SU-DHL-6 (cell line): Measurements from ENCODE around the gene TREML2.

Experiments
- H2AFZ ChIP-seq: fragments of 200-600 bp; sonication (generic); 2 replicates; pipeline ENCODE4 v1.6.1; 2014; ENCODE audit warnings: low read depth, mild to moderate bottlenecking, moderate library complexity, mixed read lengths, antibody characterized with exemption, low read length; ENCODE audit not compliant: severe bottlenecking
- H3F3A ChIP-seq: fragments of 200-600 bp; shearing (Covaris generic); 2 replicates; pipeline ENCODE4 v1.6.0; 2016; ENCODE audit warnings: antibody characterized with exemption, mild to moderate bottlenecking; ENCODE audit not compliant: insufficient read depth
- H3K27ac ChIP-seq: fragments of 200-600 bp; sonication (generic); 2 replicates; pipeline ENCODE4 v1.5.1; 2016; ENCODE audit warnings: low read depth, mild to moderate bottlenecking, low read length, moderate library complexity, mixed read lengths
- H3K27me3 ChIP-seq: fragments of 200-600 bp; sonication (generic), shearing (Covaris generic); 2 replicates; pipeline ENCODE4 v1.6.0; 2014; ENCODE audit warnings: mild to moderate bottlenecking, low read length
- H3K36me3 ChIP-seq: fragments of 200-600 bp; sonication (generic); 2 replicates; pipeline ENCODE4 v1.6.1; 2014; ENCODE audit warnings: mild to moderate bottlenecking, low read length, mixed read lengths
- H3K4me2 ChIP-seq: fragments of 300-600, 200-600 bp; shearing (Covaris generic), sonication (generic); 2 replicates; pipeline ENCODE4 v1.6.0; 2014; ENCODE audit warnings: low read length, low read depth, mild to moderate bottlenecking; ENCODE audit not compliant: poor library complexity, severe bottlenecking
- H3K4me3 ChIP-seq: fragments of 200-600 bp; sonication (generic); 2 replicates; pipeline ENCODE4 v1.5.1; 2014; ENCODE audit warnings: antibody characterized with exemption, low read length, mild to moderate bottlenecking, mixed read lengths; ENCODE audit not compliant: insufficient read depth, poor library complexity, severe bottlenecking
- H3K79me2 ChIP-seq: fragments of 200-600 bp; sonication (generic); 2 replicates; pipeline ENCODE4 v1.6.1; 2014; ENCODE audit warnings: mild to moderate bottlenecking, low read length, moderate library complexity; ENCODE audit not compliant: insufficient read depth
- H3K9ac ChIP-seq: fragments of 200-600 bp; sonication (generic); 2 replicates; pipeline ENCODE4 v1.7.0; 2014; ENCODE audit warnings: mild to moderate bottlenecking, low read length
- H3K9me2 ChIP-seq: fragments of 200-600 bp; sonication (generic); replicated peaks from 2 replicates; pipeline ENCODE4 v1.6.1; 2014; ENCODE audit warnings: low read length; ENCODE audit not compliant: insufficient read depth
- H3K9me3 ChIP-seq: fragments of 200-600 bp; sonication (generic); 2 replicates; pipeline ENCODE4 v1.6.1; 2014; ENCODE audit warnings: low read length, mixed read lengths; ENCODE audit not compliant: insufficient read depth
- H4K20me1 ChIP-seq: fragments of 200-600 bp; sonication (generic); 2 replicates; pipeline ENCODE4 v1.6.1; 2014; ENCODE audit warnings: low read depth, mild to moderate bottlenecking, antibody characterized with exemption, low read length, moderate library complexity, mixed read lengths
- EZH2phosphoT487 ChIP-seq: fragments of 200-600 bp; sonication (generic), shearing (Covaris generic); conservative IDR thresholded peaks from 2 replicates; pipeline ENCODE4 v1.6.1; 2018; ENCODE audit warnings: mild to moderate bottlenecking, antibody characterized with exemption, low read length, moderate library complexity, mixed read lengths
- TF ChIP-seq, protein P1 (sequence below): fragments of 200-600 bp; sonication (generic); IDR thresholded peaks from one replicate; pipeline ENCODE4 v1.5.1; 2017; ENCODE audit warnings: antibody characterized with exemption, mild to moderate bottlenecking, low read length, moderate library complexity; ENCODE audit not compliant: insufficient read depth, poor library complexity, severe bottlenecking

Gene TREML2

DNA sequence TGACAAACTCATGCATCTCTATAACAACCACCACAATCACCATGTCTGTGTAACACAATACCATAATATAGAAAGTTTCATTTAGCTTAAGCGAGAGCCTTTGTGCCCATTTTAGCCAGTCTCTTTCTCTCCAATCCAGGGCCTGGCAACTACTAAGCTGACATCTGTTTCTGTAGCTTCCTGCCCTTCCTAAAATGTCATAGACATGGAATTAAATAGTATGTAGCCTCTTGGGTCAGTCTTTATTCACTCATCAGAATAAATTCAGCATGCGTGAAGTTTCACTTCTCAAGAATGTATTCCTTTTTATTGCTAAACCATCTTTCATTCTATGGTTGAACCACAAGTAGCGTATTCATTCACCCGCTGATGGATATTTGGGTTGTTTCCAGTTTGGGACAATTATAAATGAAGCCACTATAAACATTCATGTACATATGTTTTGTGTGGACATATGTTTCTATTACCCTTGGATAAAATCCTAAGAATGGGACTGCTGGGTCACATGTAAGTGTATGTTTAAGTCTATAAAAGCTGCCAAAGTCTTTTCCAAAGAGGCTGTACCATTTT lies 36.3 kb downstream of the TREML2 start:
- no peak for TF ChIP-seq EZH2phosphoT487
- TF ChIP-seq, protein P1, sequence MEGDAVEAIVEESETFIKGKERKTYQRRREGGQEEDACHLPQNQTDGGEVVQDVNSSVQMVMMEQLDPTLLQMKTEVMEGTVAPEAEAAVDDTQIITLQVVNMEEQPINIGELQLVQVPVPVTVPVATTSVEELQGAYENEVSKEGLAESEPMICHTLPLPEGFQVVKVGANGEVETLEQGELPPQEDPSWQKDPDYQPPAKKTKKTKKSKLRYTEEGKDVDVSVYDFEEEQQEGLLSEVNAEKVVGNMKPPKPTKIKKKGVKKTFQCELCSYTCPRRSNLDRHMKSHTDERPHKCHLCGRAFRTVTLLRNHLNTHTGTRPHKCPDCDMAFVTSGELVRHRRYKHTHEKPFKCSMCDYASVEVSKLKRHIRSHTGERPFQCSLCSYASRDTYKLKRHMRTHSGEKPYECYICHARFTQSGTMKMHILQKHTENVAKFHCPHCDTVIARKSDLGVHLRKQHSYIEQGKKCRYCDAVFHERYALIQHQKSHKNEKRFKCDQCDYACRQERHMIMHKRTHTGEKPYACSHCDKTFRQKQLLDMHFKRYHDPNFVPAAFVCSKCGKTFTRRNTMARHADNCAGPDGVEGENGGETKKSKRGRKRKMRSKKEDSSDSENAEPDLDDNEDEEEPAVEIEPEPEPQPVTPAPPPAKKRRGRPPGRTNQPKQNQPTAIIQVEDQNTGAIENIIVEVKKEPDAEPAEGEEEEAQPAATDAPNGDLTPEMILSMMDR: no peak
- Histone ChIP-seq H3K9me2 (no peaks in the 10 kb centered on the region), H3K4me2 (no peak overlapping the region)

DNA sequence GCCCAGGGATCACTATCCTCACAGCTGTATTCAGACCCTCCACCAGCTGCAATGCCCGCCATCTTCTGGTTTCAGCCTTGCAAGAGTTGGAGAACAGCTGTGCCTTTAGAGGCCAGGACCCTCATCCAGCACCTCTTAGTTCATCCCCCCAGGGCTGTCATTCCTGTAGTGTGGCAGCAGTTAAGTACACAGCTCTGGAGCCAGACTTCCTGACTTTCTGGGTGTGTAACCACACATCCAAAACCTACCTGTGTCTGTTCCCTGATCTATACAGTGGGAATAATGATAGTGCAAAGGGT lies 37.6 kb downstream of the TREML2 start:
- no peak overlapping the region for H3K27ac ChIP-seq
- H3K79me2 ChIP-seq: no peaks in the 10 kb centered on the region
- H3K9me3 ChIP-seq: no peaks in the 10 kb centered on the region
- H3F3A ChIP-seq: no peaks in the 10 kb centered on the region
- H3K27me3 ChIP-seq: no peaks in the 10 kb centered on the region
- no peak overlapping the region for H2AFZ ChIP-seq
- H3K4me2 ChIP-seq: no peak overlapping the region
- H3K9me2 ChIP-seq: no peaks in the 10 kb centered on the region
- no peak overlapping the region for H3K4me3 ChIP-seq
- no peak overlapping the region for H3K9ac ChIP-seq
- no peaks in the 10 kb centered on the region for H4K20me1 ChIP-seq
- TF ChIP-seq, protein P1: no peak
- TF ChIP-seq EZH2phosphoT487: no peak
- no peaks in the 10 kb centered on the region for H3K36me3 ChIP-seq

More for the DNA sequence above, 36.3 kb downstream of the TREML2 start:
- Histone ChIP-seq H4K20me1 (no peaks in the 10 kb centered on the region), H2AFZ (no peak overlapping the region), H3K27ac (no peak overlapping the region), H3K27me3 (no peaks in the 10 kb centered on the region), H3K9me3 (no peaks in the 10 kb centered on the region), H3F3A (no peaks in the 10 kb centered on the region), H3K36me3 (no peaks in the 10 kb centered on the region), H3K79me2 (no peaks in the 10 kb centered on the region), H3K4me3 (no peak overlapping the region), H3K9ac (no peak overlapping the region)

DNA sequence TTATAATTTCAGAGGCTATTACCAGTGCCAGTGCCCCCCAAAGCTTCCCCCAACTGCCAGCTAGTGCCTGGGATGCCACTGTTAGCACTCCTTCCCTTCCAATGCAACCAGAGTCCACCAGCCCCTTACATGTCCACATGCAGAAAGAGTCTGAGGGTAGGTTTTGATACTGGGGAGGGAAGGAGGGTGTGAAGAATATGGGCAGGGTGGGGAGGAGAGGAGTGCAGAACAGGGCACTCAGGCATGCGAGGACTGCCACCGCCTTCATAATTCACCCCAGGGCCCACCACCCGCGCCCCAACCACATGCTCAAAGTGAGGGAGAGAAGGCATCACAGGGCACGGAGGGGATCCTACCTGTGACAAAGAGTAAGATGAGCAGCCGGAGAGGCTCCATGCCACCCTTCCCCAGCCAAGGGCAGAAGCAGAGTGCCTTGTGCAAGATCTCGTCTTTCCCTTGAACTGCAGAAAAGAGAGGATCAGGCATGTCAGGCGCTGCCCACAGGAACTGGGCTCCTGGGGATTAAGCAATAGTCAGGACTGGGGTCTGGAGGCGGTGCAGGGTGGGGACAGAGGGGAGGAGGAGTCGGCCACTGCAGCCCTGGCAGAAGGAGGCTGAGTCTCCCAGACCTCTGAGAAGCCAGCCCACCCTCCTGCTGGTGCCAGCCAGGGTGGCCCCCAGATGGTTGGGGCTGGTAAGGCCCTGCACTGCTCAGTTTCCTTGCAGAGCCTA lies 38.1 kb downstream of the TREML2 start, which contains the start of gene TREM2:
TREM2 (minus strand) TSS at position 430 of the 732 bp plus-strand sequence; CDS start at position 396, 34 bp downstream.
- Histone ChIP-seq H3K4me2 (no peak within 1 kb of the TSS), H3K27ac (no peak within 1 kb of the TSS), H3K4me3 (no peak within 1 kb of the TSS), H3K79me2 (no peaks in the 10 kb centered on the region), H3K36me3 (no peaks in the 10 kb centered on the region), H4K20me1 (no peaks in the 10 kb centered on the region), H3K9ac (no peak within 1 kb of the TSS), H2AFZ (no peak within 1 kb of the TSS), H3F3A (no peaks in the 10 kb centered on the region), H3K27me3 (no peaks in the 10 kb centered on the region), H3K9me2 (no peaks in the 10 kb centered on the region), H3K9me3 (no peaks in the 10 kb centered on the region)
- TF ChIP-seq EZH2phosphoT487: no peak
- TF ChIP-seq, protein P1: no peak
